Natural killer cell (primary cell): Measurements from ENCODE around the gene SEC61B. TPM values are rescaled to one million over a fixed set of nuclear protein-coding genes. Genes with fewer than 3 reads are reported as not detected.

ENCODE experiments used
- ATAC-seq, 3 donors: fragments of 150-1000 bp in 2 of 3; fragments of 200-7000 bp in 1 of 3; cut with Tn5 transposase; 1 replicate in 1 of 3; 2 replicates in 2 of 3; pipeline ENCODE4 v1.10.0; 2021; ENCODE audit warnings: mild to moderate bottlenecking in 2 of 3, moderate library complexity in 2 of 3
- DNase-seq, 2 donors: peaks; one replicate each; pipeline versions ENCODE4 v3.0.0 to v3.0.0-alpha.2; 2013 to 2021; ENCODE audit warnings: mixed read lengths in 1 of 2
- H3K27ac ChIP-seq: one replicate; pipeline ENCODE4 v1.5.1; 2013; ENCODE audit warnings: mild to moderate bottlenecking, low read length
- H3K27me3 ChIP-seq: one replicate; pipeline ENCODE4 v1.6.1; 2013; ENCODE audit warnings: low read length; ENCODE audit not compliant: control insufficient read depth, insufficient read depth
- H3K36me3 ChIP-seq: one replicate; pipeline ENCODE4 v1.6.1; 2013; ENCODE audit warnings: low read length; ENCODE audit not compliant: control insufficient read depth, insufficient read depth
- H3K4me1 ChIP-seq: one replicate; pipeline ENCODE4 v1.6.1; 2013; ENCODE audit warnings: low read length; ENCODE audit not compliant: control insufficient read depth, insufficient read depth
- H3K4me3 ChIP-seq: one replicate; pipeline ENCODE4 v1.5.1; 2013; ENCODE audit warnings: low read length
- H3K9me3 ChIP-seq: one replicate; pipeline ENCODE4 v1.6.1; 2013; ENCODE audit warnings: low read length; ENCODE audit not compliant: control insufficient read depth, insufficient read depth
- H3K27ac Mint-ChIP-seq, 2 donors: one replicate each; pipeline ENCODE4 v1.8.0; 2022; ENCODE audit warnings: mild to moderate bottlenecking in 2 of 2, mixed read lengths in 2 of 2, moderate library complexity in 1 of 2
- H3K27me3 Mint-ChIP-seq, 2 donors: one replicate each; pipeline ENCODE4 v1.8.0; 2022; ENCODE audit warnings: low read depth in 2 of 2, mixed read lengths in 2 of 2
- H3K36me3 Mint-ChIP-seq: one replicate; pipeline ENCODE4 v1.8.0; 2022; ENCODE audit warnings: mixed read lengths
- H3K4me1 Mint-ChIP-seq, 2 donors: one replicate each; pipeline ENCODE4 v1.8.0; 2022; ENCODE audit warnings: mixed read lengths in 2 of 2
- H3K4me3 Mint-ChIP-seq: one replicate; pipeline ENCODE4 v1.8.0; 2022; ENCODE audit warnings: mild to moderate bottlenecking, moderate library complexity, mixed read lengths
- H3K9me3 Mint-ChIP-seq, 2 donors: one replicate each; pipeline ENCODE4 v1.8.0; 2022; ENCODE audit warnings: mixed read lengths in 2 of 2
- CTCF ChIP-seq: fragments of 200-600 bp; IDR thresholded peaks from one replicate; pipeline ENCODE4 v1.8.0; 2022; ENCODE audit warnings: antibody characterized with exemption
- whole genome bisulfite sequencing: methylation state at CpG from one replicate; pipeline ENCODE4 v1.1.7; 2013; ENCODE audit warnings: missing lambda C conversion rate; ENCODE audit not compliant: insufficient coverage; 5-methylcytosine and 5-hydroxymethylcytosine counted together
- intact Hi-C: fragments of 100-400 bp; cut with micrococcal nuclease; formaldehyde crosslinking; loops from one replicate; pipeline ENCODE4 v1.14.2; 2022
- total RNA-seq, 4 donors: library from RNA; stranded (reverse); fragments of 120-200 nt in 1 of 4; gene quantifications; one replicate each; pipeline versions ENCODE4 v1.2.3 to v1.2.4, GENCODE V29; 2013 to 2022

The SEC61B gene
- total RNA-seq, 3 donors from 2014 or later (not counting 1 experiment from before 2014, with no cell fraction given), result 78.9 to 95.1 (median 93.8) TPM

- Histone ChIP-seq H3K9me3 (no peaks in the 10 kb centered on the region), H3K4me3 (no peak overlapping the region), H3K27ac (no peak overlapping the region), H3K27me3 (no peaks in the 10 kb centered on the region), H3K4me1 (peaks cover 15% of the 10 kb centered on the region), H3K36me3 (no peaks in the 10 kb centered on the region)
- WGBS, result 86% methylated on average over 2 of the region's 3 CpGs
- DNase-seq (peak in 1 of 2 donors; percentile 8), ATAC-seq (no peak)
- peaks cover 0 to under 1% of the 10 kb centered on the region in 2 donors for H3K27me3 Mint-ChIP-seq
- intact Hi-C loops, result no loop called here
- no peaks in the 10 kb centered on the region for H3K36me3 Mint-ChIP-seq
- peaks cover 19 to 21% of the 10 kb centered on the region in 2 donors for H3K4me1 Mint-ChIP-seq
- no peak overlapping the region for H3K27ac Mint-ChIP-seq
- H3K9me3 Mint-ChIP-seq, result no peaks in the 10 kb centered on the region
- no peak for TF ChIP-seq CTCF
- H3K4me3 Mint-ChIP-seq, result no peak overlapping the region
These were observed 42.1 kb downstream of the SEC61B start for GRCh38 chr9:99264070-99264680.

- WGBS, result 83% methylated on average over 2 of the region's 2 CpGs
- Mint-ChIP-seq H3K27me3 (peaks cover 3 to 15% of the 10 kb centered on the region in 2 donors), H3K4me3 (no peak overlapping the region), H3K9me3 (no peaks in the 10 kb centered on the region), H3K4me1 (peaks cover 11% of the 10 kb centered on the region in 2 donors), H3K27ac (no peak overlapping the region), H3K36me3 (no peaks in the 10 kb centered on the region)
- Histone ChIP-seq H3K27me3 (no peaks in the 10 kb centered on the region), H3K27ac (no peak overlapping the region), H3K4me3 (no peak overlapping the region), H3K36me3 (no peaks in the 10 kb centered on the region), H3K4me1 (peaks cover 7% of the 10 kb centered on the region), H3K9me3 (no peaks in the 10 kb centered on the region)
- DNase-seq, result no peak
- intact Hi-C loops, result loop anchor here (2.0 to 5.0 kb wide), 2 partner anchors 745 to 1057 kb away; no protein-coding TSS in a partner anchor
- TF ChIP-seq CTCF, result no peak
- no peak for ATAC-seq
These were observed 43.6 kb downstream of the SEC61B start for GRCh38 chr9:99265691-99266090.

- WGBS, result 13% methylated on average over 17 of the region's 17 CpGs
- peak; percentile 91 for TF ChIP-seq CTCF
- H3K27ac Mint-ChIP-seq, result peak overlapping the region in 1 of 2 donors; percentile 2
- Histone ChIP-seq H3K27ac (no peak overlapping the region), H3K4me3 (no peak overlapping the region), H3K36me3 (no peaks in the 10 kb centered on the region), H3K27me3 (no peaks in the 10 kb centered on the region), H3K9me3 (no peaks in the 10 kb centered on the region), H3K4me1 (peaks cover 7% of the 10 kb centered on the region)
- peak; percentile 73 to 91 (median 86) for ATAC-seq
- no peaks in the 10 kb centered on the region for H3K36me3 Mint-ChIP-seq
- intact Hi-C loops, result loop anchor here (2.0 to 5.0 kb wide), 2 partner anchors 744 to 1056 kb away; no protein-coding TSS in a partner anchor
- H3K27me3 Mint-ChIP-seq, result peaks cover 6 to 15% of the 10 kb centered on the region in 2 donors
- no peak overlapping the region for H3K4me3 Mint-ChIP-seq
- H3K4me1 Mint-ChIP-seq, result peaks cover 11% of the 10 kb centered on the region in 2 donors
- DNase-seq, result peak; percentile 58 to 72
- no peaks in the 10 kb centered on the region for H3K9me3 Mint-ChIP-seq
These were observed 44.4 kb downstream of the SEC61B start for GRCh38 chr9:99266255-99267023.
